IPS DF 6.9 (cell line): ENCODE data around the gene NUDT16L1.

Experiments
- DNase-seq: peaks from one replicate; pipeline ENCODE4 v3.0.0-alpha.2; 2013; ENCODE audit warnings: low read depth, low spot score
- H3K27ac ChIP-seq: one replicate; pipeline ENCODE4 v1.5.1; 2013; ENCODE audit warnings: low read length, control low read depth
- H3K27me3 ChIP-seq: 2 replicates; pipeline ENCODE4 v1.6.1; 2013; ENCODE audit warnings: mild to moderate bottlenecking, low read length; ENCODE audit not compliant: control insufficient read depth, insufficient read depth
- H3K36me3 ChIP-seq: 2 replicates; pipeline ENCODE4 v1.6.1; 2013; ENCODE audit warnings: low read length; ENCODE audit not compliant: control insufficient read depth, insufficient read depth
- H3K4me1 ChIP-seq: 2 replicates; pipeline ENCODE4 v1.6.1; 2013; ENCODE audit warnings: low read length; ENCODE audit not compliant: control insufficient read depth, insufficient read depth
- H3K4me3 ChIP-seq: 2 replicates; pipeline ENCODE4 v1.5.1; 2013; ENCODE audit warnings: mild to moderate bottlenecking, low read length
- H3K9me3 ChIP-seq: 2 replicates; pipeline ENCODE4 v1.6.1; 2013; ENCODE audit warnings: low read length, inconsistent platforms; ENCODE audit not compliant: control insufficient read depth, insufficient read depth
- WGBS: extraction: QIAGEN DNeasy Blood & Tissue Kit; methylation state at CpG from one replicate; pipeline ENCODE4 v1.1.7; 2013; ENCODE audit warnings: mixed read lengths, missing lambda C conversion rate; ENCODE audit not compliant: insufficient read length, insufficient coverage; 5-methylcytosine and 5-hydroxymethylcytosine counted together

Gene NUDT16L1

GRCh38 chr16:4689091-4689671, 4.2 kb upstream of the NUDT16L1 start:
- peaks cover 12% of the 10 kb centered on the region for H3K36me3 ChIP-seq
- no CpG with 5 or more reads among the region's 21 CpGs for WGBS
- H3K27me3 ChIP-seq, result no peaks in the 10 kb centered on the region
- H3K4me1 ChIP-seq, result no peaks in the 10 kb centered on the region
- no peaks in the 10 kb centered on the region for H3K9me3 ChIP-seq
- no peak overlapping the region for H3K27ac ChIP-seq
- H3K4me3 ChIP-seq, result no peak overlapping the region
- DNase-seq, result no peak

DNA sequence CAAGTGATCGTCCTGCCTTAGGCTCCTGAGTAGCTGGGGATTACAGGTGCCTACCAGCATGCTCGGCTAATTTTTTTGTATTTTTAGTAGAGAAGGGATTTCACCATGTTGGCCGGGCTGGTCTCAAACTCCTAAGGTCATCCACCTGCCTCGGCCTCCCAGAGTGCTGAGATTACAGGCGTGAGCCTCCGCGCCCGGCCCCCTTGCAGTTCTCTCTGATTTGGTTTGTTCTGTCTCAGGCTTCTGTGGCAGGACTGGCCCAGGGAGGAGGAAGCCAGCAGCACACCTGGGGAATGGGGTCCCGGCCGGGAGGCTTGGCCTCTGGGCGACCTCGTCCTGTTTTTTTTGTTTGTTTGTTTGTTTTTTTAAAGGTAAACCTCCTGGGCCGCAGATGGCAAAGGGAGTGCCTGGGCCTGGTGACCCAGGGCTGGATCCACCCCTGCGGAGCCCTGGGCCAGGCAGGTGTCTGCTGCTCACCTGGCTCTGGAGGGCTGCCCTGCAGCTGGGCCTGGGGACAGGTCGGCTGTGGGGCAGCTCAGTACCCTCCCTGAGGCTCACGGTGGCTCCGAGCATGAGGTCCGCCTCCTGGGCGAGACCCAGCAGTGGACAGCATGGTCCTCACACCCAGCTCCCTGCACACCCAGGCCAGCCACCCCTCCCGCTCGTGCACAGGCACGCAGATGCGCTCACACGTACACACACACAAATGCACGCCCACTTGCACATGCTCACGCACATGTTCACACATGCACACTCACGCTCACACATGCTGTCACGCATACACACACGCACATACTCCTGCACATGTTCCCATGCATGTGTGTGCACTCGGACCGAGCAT, 3.3 kb upstream of the NUDT16L1 start:
- no peaks in the 10 kb centered on the region for H3K9me3 ChIP-seq
- H3K36me3 ChIP-seq, result peaks cover 11% of the 10 kb centered on the region
- DNase-seq, result no peak
- H3K27ac ChIP-seq, result no peak overlapping the region
- no peak overlapping the region for H3K4me3 ChIP-seq
- H3K27me3 ChIP-seq, result no peaks in the 10 kb centered on the region
- no peaks in the 10 kb centered on the region for H3K4me1 ChIP-seq
- no CpG with 5 or more reads among the region's 31 CpGs for WGBS

DNA sequence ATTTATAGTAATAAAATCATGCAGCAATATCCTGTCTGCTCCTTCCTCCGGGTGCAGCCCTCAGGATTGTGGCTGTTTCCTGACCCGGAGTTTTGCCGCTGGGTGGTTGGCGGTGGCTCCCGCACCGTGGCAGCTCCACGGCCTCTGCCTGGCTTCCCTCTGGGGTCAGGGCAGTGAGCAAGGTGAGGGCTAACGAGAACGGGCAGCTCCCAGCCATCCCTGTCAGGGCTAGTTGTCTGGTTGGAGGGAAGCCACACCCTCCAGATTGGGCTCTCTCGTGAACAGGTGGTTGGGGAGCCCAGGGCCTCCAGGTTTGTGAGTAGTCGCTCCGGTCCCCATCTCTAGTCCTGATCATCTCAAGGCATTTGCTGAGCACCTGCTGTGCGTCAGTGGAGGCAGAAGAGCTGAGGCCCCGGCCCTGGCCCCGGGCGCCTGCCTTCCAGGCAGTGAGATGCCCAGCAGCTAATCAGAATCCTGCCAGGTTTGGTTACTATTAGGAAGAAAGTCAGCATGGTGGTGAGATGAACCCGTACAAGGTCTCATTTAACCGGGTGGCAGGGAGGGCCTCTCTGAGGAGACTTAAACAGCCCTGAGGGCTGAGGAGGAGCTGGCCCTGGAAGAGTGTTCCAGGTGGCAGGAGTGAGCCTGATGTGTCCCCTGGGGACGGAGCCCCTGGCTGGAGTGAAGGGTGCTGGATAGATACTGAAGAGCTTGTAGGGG, 2.3 kb upstream of the NUDT16L1 start:
- DNase-seq, result no peak
- no peaks in the 10 kb centered on the region for H3K4me1 ChIP-seq
- peaks cover 18% of the 10 kb centered on the region for H3K36me3 ChIP-seq
- no peak overlapping the region for H3K4me3 ChIP-seq
- no peak overlapping the region for H3K27ac ChIP-seq
- no CpG with 5 or more reads among the region's 19 CpGs for WGBS
- H3K9me3 ChIP-seq, result no peaks in the 10 kb centered on the region
- H3K27me3 ChIP-seq, result no peaks in the 10 kb centered on the region

DNA sequence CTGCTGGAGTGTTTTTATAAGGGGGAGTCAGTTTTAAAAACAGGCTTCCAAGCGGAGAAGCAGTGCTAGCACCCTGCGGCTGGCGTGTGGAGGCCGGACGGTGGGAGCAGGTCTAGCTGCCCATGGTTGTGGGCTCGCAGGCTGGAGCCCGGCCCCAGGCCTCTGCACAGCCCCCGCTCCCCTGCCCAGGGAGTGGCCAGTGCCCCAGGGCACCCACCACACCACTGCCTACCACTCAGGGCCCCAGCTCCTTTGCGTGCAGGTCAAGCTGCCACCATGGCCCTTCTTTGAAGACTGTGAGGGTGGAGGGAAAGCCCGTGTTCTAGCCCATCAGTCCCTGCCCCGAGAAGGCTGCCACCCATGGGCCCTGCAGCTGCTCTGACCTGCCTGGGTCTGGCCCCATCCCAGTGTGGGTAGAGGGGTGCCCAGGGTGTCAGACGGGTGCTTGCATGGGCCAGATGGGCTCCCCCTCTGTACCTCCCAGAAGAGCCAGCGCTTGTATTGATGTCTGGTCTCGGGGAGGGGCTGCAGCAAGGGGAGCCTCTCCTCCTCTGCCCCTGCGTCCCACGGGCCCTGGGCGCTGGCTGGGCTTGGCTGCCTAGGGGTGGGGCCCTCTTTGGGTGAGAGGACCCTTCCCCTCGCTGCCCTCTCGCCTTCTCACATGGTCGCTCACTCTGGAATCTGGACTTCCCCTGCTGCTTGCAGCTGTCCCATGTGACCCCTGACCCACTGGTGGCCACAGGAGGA, 1.5 kb upstream of the NUDT16L1 start:
- Histone ChIP-seq H3K36me3 (peaks cover 17% of the 10 kb centered on the region), H3K27ac (no peak overlapping the region), H3K4me3 (no peak overlapping the region), H3K9me3 (no peaks in the 10 kb centered on the region), H3K27me3 (no peaks in the 10 kb centered on the region), H3K4me1 (no peaks in the 10 kb centered on the region)
- no CpG with 5 or more reads among the region's 20 CpGs for WGBS
- DNase-seq, result no peak

DNA sequence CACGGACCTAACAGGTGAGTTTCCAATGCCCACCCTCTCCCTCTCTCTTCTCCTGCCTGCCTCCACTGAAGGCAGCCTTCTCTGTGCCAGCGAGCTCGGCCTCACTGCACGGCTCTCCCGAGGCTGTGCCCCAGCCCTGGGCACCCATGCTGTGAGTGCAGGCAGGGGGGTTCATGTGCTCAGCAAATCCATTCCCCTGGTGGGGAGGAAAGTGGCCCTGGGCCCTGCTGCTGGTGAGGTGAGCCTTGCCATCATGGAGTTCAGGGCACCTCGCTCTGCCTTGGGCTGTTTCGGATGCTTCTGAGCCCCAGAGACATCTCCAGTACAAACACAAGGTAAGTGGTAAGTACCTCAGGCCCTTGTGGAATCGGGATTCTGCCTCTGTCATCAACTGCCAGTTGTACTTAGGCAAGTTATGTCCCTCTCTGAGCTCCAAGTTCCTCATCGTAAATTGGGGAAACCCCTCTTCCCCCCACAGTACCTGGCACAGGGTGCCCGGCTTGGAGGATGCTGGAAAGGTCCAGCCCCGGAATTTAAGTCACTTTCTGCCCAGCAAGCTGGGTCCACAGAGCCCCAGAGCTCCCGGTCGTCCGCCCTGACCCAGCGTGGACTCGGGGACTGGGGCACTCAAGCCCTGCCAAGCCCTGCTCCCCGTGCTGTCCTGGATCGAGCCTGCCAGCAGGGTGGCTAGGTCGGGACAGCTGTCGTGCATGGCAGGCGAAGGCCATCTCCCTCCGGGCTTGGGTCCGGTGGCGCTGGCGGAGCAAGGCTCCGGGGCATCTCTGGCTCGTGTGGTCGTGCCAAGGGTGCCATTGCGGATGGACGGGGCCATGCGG, 684 bp upstream of the NUDT16L1 start:
- no peak for DNase-seq
- no peak overlapping the region for H3K27ac ChIP-seq
- no CpG with 5 or more reads among the region's 31 CpGs for WGBS

GRCh38 chr16:4693956-4694641, 737 bp downstream of the NUDT16L1 start:
- Histone ChIP-seq H3K27me3 (no peaks in the 10 kb centered on the region), H3K4me3 (peak overlapping the region; percentile 90), H3K27ac (no peak overlapping the region), H3K4me1 (no peaks in the 10 kb centered on the region; the same call in 1 of the 2 replicates), H3K36me3 (peaks cover 25% of the 10 kb centered on the region), H3K9me3 (no peaks in the 10 kb centered on the region)
- DNase-seq, result no peak
- no CpG with 5 or more reads among the region's 54 CpGs for WGBS

More for the DNA sequence above, 684 bp upstream of the NUDT16L1 start:
- Histone ChIP-seq H3K27me3 (no peaks in the 10 kb centered on the region), H3K36me3 (peaks cover 16% of the 10 kb centered on the region), H3K9me3 (no peaks in the 10 kb centered on the region), H3K4me1 (no peaks in the 10 kb centered on the region; the same call in 1 of the 2 replicates), H3K4me3 (peak overlapping the region; percentile 41; the same call in 1 of the 2 replicates)

DNA sequence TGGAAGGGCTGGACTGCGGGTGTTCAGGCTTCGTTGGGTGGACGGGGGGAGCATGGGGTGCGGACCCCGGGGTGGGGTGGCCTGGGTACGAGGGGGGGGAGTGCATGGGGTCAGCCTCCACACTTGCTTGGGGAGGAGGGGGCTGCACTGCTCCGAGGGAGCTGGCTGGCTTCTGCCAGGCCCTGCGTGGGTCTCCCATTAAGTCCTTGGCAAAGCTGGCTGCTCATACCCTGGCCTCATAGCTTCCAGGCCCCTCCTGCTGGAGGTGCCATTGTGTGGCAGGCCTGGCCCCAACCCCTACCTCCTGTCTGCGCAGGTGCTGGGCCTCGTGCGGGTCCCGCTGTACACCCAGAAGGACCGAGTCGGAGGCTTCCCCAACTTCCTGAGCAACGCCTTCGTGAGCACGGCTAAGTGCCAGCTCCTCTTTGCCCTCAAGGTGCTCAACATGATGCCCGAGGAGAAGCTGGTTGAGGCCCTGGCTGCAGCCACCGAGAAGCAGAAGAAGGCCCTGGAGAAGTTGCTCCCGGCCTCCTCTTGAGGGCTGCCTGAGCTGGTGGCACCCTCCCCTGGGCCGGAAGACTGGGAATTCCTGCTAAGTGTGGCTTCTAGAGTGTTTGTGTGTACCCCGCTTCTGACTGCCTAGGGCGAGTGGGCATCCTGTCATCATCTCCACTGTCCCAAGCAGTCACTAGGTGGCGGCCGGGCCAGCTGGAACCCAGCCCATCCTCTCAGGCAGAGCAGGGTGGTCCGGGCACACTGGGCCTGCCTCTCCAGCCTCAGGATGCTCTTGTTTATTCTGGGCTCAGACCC, 1.5 kb downstream of the NUDT16L1 start:
- no peaks in the 10 kb centered on the region for H3K27me3 ChIP-seq
- H3K4me1 ChIP-seq, result no peaks in the 10 kb centered on the region; the same call in 1 of the 2 replicates
- WGBS, result no CpG with 5 or more reads among the region's 26 CpGs
- H3K4me3 ChIP-seq, result peak overlapping the region; percentile 90; the same call in 1 of the 2 replicates
- H3K36me3 ChIP-seq, result peaks cover 23% of the 10 kb centered on the region
- H3K9me3 ChIP-seq, result no peaks in the 10 kb centered on the region
- DNase-seq, result no peak
- H3K27ac ChIP-seq, result no peak overlapping the region

DNA sequence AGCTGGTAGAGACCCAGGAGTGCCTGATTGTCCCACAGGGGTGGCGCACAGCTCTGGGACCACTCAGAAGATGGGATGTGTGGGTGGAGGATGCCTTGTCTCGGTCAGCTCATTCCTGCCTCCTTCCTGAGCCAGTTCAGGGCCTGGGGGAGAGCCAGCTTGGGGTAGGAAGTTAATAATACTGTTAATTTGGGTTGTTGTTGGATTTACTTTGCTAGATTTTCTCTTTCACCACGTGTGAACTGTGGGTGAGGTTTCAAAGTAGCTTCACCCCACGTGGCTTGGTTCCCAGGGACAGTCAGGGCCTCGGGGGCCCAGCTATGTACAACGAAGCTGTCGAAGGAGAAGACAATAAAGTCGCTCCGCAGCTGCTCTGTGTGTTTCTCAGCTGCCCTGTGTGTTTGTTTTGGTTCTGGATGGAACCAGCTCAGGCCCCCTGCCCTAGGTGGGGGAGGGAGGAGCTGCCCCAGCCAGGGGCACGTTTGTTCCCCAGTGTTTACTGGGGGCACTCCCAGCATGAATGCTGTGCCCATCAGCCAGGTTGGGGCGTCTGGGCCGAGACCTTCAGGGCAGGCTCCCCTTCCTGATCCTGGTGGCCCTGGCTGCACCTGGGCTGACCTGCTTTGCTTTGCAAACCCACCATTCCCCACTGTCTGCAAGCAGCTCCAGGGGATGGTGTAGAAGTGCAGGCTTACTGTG, 2.3 kb downstream of the NUDT16L1 start:
- no peaks in the 10 kb centered on the region for H3K27me3 ChIP-seq
- no peaks in the 10 kb centered on the region for H3K9me3 ChIP-seq
- H3K4me3 ChIP-seq, result no peak overlapping the region
- H3K4me1 ChIP-seq, result no peaks in the 10 kb centered on the region; the same call in 1 of the 2 replicates
- no CpG with 5 or more reads among the region's 12 CpGs for WGBS
- H3K36me3 ChIP-seq, result peaks cover 24% of the 10 kb centered on the region
- no peak for DNase-seq
- H3K27ac ChIP-seq, result no peak overlapping the region
